Small intestine (tissue), 7 donors: ENCODE measurements around the gene VIPR1. TPM values are rescaled to one million over a fixed set of nuclear protein-coding genes. Genes with fewer than 3 reads are reported as not detected.
A peak's percentile ranks its signal among the peaks of the same experiment; 100 is the strongest.

Experiments
- DNase-seq, 2 donors: peaks; one replicate each; pipeline versions ENCODE4 v3.0.0 to v3.0.0-alpha.2; 2013
- FAIRE-seq: peaks from 2 replicates; lab custom pipeline; 2012; peaks lifted over from hg19 to GRCh38; lab: Jason Lieb, UNC
- H3K27ac ChIP-seq, 3 donors: one replicate each; pipeline ENCODE4 v1.5.1; 2013; ENCODE audit warnings: low read length in 2 of 3, mild to moderate bottlenecking in 2 of 3, control low read depth in 1 of 3, inconsistent platforms in 1 of 3, low read depth in 1 of 3, moderate library complexity in 1 of 3
- H3K27me3 ChIP-seq, 3 donors: one replicate each; pipeline ENCODE4 v1.6.1; 2013; ENCODE audit warnings: low read length in 3 of 3, inconsistent platforms in 1 of 3; ENCODE audit not compliant: control insufficient read depth in 3 of 3, insufficient read depth in 3 of 3
- H3K36me3 ChIP-seq, 3 donors: one replicate each; pipeline ENCODE4 v1.6.1; 2013; ENCODE audit warnings: low read length in 3 of 3, inconsistent platforms in 1 of 3, low read depth in 1 of 3, mild to moderate bottlenecking in 1 of 3, moderate library complexity in 1 of 3; ENCODE audit not compliant: control insufficient read depth in 3 of 3, insufficient read depth in 2 of 3
- H3K4me1 ChIP-seq, 3 donors: one replicate each; pipeline ENCODE4 v1.6.1; 2013; ENCODE audit warnings: low read length in 2 of 3, inconsistent platforms in 1 of 3, low read depth in 1 of 3, mild to moderate bottlenecking in 1 of 3, moderate library complexity in 1 of 3; ENCODE audit not compliant: control insufficient read depth in 3 of 3, insufficient read depth in 2 of 3
- H3K4me3 ChIP-seq, 3 donors: one replicate each; pipeline ENCODE4 v1.5.1; 2013; ENCODE audit warnings: low read length in 3 of 3, control low read depth in 1 of 3, inconsistent platforms in 1 of 3, low read depth in 1 of 3, mild to moderate bottlenecking in 1 of 3, moderate library complexity in 1 of 3
- H3K9me3 ChIP-seq, 2 donors: one replicate each; pipeline ENCODE4 v1.6.1; 2013; ENCODE audit warnings: low read depth in 1 of 2, low read length in 1 of 2; ENCODE audit not compliant: control insufficient read depth in 2 of 2, insufficient read depth in 1 of 2
- WGBS, 3 donors: extraction: QIAGEN DNeasy Blood & Tissue Kit; methylation state at CpG; one replicate each; pipeline ENCODE4 v1.1.7; 2013; 5-methylcytosine and 5-hydroxymethylcytosine counted together
- polyA plus RNA-seq, 4 donors: library from polyadenylated mRNA; stranded (reverse) in 3 of 4; unstranded in 1 of 4; fragments of 200-250 nt in 3 of 4; fragments of 120-200 nt in 1 of 4; gene quantifications; one replicate each; pipeline versions ENCODE4 v1.2.1 to v1.2.3, GENCODE V29; 2013
- donor health status: healthy with polysubstance abuse.
- donor health status: control.
- donor health status: control.
- donor health status: Bipolar disorder and iron deficiency.
- donor health status: healthy.

The VIPR1 gene
- polyA plus RNA-seq, 4 donors = 32.1 to 114 (median 75.8) TPM

GRCh38 chr3:42582474-42583070 lies 80.1 kb downstream of the VIPR1 start:
- Histone ChIP-seq H3K27ac (peak overlapping the region; percentile 64 to 98 (median 87)), H3K4me1 (peaks cover 0 to 12% (median 0%) of the 10 kb centered on the region in 3 donors), H3K27me3 (no peaks in the 10 kb centered on the region), H3K36me3 (peaks cover 0 to 5% (median 0%) of the 10 kb centered on the region in 3 donors), H3K4me3 (peak overlapping the region; percentile 20 to 82 (median 74)), H3K9me3 (no peaks in the 10 kb centered on the region)
- FAIRE-seq (no peak), DNase-seq (no peak)
- 0 to 2% (median 1%) methylated on average over 3 of the region's 3 CpGs for WGBS, 3 donors

Other genes starting within 250 kb of the VIPR1 start
- gene CCK, start 236.5 kb upstream of the VIPR1 start, polyA plus RNA-seq = 10 to 100 TPM in 3 of 4 donors, under 1 TPM in 1; 0.89 to 44.9 (median 22.9) TPM
- gene LYZL4, start 92.0 kb upstream of the VIPR1 start, polyA plus RNA-seq = not detected
- 10 to 100 TPM; 24.1 to 49.9 (median 39.5) TPM for gene SEC22C, start 79.3 kb downstream of the VIPR1 start, polyA plus RNA-seq
- 10 to 100 TPM; 41.9 to 87.9 (median 60.4) TPM for gene SS18L2, start 88.2 kb downstream of the VIPR1 start, polyA plus RNA-seq
- 100 to 1,000 TPM in 1 of 4 donors, 10 to 100 TPM in 3; 11.3 to 122 (median 18.3) TPM for gene NKTR, start 98.0 kb downstream of the VIPR1 start, polyA plus RNA-seq
- 10 to 100 TPM in 1 of 4 donors, 1 to 10 TPM in 2, under 1 TPM in 1; 0.89 to 11.4 (median 7.8) TPM for gene ZBTB47, start 151.1 kb downstream of the VIPR1 start, polyA plus RNA-seq
- 1 to 10 TPM in 1 of 4 donors, under 1 TPM in 3; 0.01 to 1.1 (median 0.60) TPM for gene KLHL40, start 182.9 kb downstream of the VIPR1 start, polyA plus RNA-seq
- gene HHATL, start 200.2 kb downstream of the VIPR1 start, polyA plus RNA-seq = 1 to 10 TPM in 2 of 4 donors, under 1 TPM in 2; 0.13 to 5.4 (median 1.2) TPM